Measurements from ENCODE around the gene KANK4.

KANK4 gene

DNA sequence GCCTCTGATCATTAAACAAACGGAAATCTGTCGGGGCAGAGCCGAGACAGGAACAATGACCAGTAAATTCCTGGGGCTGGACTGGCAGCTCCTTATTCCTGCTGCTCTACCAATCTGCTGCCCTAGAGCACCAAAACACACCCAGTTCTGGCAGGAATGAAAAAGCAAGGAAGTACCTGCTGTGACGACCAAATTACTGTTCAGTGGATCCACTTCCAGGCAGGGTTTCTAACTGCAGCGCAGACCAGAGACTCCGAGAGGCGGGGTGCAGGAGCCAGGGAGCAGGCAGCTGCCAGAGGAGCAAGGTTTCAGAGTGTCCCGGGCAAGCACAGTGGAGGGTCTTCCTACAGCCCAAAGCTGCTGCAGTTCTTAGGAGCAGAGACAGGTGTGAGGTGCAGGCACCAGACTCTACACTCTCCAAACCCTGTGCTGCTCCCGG, 32.4 kb downstream of the KANK4 start:
- Mint-ChIP-seq H3K36me3 (ENCODE audit: insufficient read depth) (no peaks in the 10 kb centered on the region), H3K9me3 (no peaks in the 10 kb centered on the region), H3K4me3 (no peak overlapping the region), H3K4me1 (no peaks in the 10 kb centered on the region), H3K27ac (ENCODE audit: low read depth) (no peak overlapping the region), H3K27me3 (peaks cover 72% of the 10 kb centered on the region)
- ATAC-seq (replicated peaks; ENCODE audit: extremely low read depth, poor library complexity, severe bottlenecking), result no peak
- no peak for DNase-seq (ENCODE audit: low spot score in 2 of 2)

- peaks cover 67% of the 10 kb centered on the region for H3K27me3 Mint-ChIP-seq
- DNase-seq (ENCODE audit: low spot score in 2 of 2), result no peak
- no peak overlapping the region for H3K27ac Mint-ChIP-seq (ENCODE audit: low read depth)
- no peaks in the 10 kb centered on the region for H3K4me1 Mint-ChIP-seq
- H3K9me3 Mint-ChIP-seq, result no peaks in the 10 kb centered on the region
- no peak for ATAC-seq (replicated peaks; ENCODE audit: extremely low read depth, poor library complexity, severe bottlenecking)
- no peak overlapping the region for H3K4me3 Mint-ChIP-seq
- H3K36me3 Mint-ChIP-seq (ENCODE audit: insufficient read depth), result no peaks in the 10 kb centered on the region
Observed at GRCh38 chr1:62285984-62286785, 33.0 kb downstream of the KANK4 start.

DNA sequence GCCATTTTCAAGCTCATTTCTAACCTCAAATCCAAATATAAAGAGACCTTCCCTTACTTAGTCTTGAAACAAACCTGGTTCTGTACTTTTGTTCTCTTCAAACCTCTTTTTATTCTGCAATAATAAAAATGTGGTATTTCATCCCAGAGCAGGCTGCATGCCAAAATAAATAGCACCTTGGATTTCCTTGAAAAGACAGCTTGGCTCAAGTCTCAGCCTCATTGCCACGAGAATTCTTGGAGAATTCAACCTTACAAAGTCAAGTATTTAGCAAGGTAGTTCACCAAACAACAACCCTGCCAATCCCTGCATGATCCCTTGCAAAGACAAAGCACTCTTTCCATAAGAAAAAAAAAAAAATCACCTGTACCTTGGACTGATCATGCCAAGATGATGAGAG, 33.8 kb downstream of the KANK4 start:
- Mint-ChIP-seq H3K27me3 (peaks cover 65% of the 10 kb centered on the region), H3K36me3 (ENCODE audit: insufficient read depth) (no peaks in the 10 kb centered on the region), H3K4me1 (no peaks in the 10 kb centered on the region), H3K4me3 (no peak overlapping the region), H3K27ac (ENCODE audit: low read depth) (no peak overlapping the region), H3K9me3 (no peaks in the 10 kb centered on the region)
- DNase-seq (ENCODE audit: low spot score in 2 of 2) (no peak), ATAC-seq (replicated peaks; ENCODE audit: extremely low read depth, poor library complexity, severe bottlenecking) (no peak)

DNA sequence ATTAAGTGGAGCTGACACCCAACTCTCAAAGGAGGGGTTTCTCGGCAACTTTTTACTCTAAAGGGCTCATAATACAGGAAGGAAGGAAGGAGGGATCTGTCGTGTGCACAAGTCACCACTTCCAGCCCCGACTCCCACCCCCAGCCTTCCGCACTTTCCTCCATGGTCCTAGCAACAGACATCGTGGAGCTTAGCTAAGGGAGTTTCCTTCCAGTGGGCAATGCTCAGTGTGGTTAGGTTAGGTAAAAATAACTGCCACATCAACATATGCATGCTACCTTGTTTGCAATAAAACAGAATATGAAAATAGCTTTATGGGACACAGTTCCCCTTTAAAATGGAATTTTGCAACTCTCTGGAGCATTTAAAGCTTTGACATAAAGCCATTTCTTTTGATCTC, 35.2 kb downstream of the KANK4 start:
- no peaks in the 10 kb centered on the region for H3K9me3 Mint-ChIP-seq
- H3K27me3 Mint-ChIP-seq, result peaks cover 77% of the 10 kb centered on the region
- H3K27ac Mint-ChIP-seq (ENCODE audit: low read depth), result no peak overlapping the region
- DNase-seq (ENCODE audit: low spot score in 2 of 2) (no peak), ATAC-seq (replicated peaks; ENCODE audit: extremely low read depth, poor library complexity, severe bottlenecking) (no peak)
- no peaks in the 10 kb centered on the region for H3K36me3 Mint-ChIP-seq (ENCODE audit: insufficient read depth)
- no peaks in the 10 kb centered on the region for H3K4me1 Mint-ChIP-seq
- no peak overlapping the region for H3K4me3 Mint-ChIP-seq

DNA sequence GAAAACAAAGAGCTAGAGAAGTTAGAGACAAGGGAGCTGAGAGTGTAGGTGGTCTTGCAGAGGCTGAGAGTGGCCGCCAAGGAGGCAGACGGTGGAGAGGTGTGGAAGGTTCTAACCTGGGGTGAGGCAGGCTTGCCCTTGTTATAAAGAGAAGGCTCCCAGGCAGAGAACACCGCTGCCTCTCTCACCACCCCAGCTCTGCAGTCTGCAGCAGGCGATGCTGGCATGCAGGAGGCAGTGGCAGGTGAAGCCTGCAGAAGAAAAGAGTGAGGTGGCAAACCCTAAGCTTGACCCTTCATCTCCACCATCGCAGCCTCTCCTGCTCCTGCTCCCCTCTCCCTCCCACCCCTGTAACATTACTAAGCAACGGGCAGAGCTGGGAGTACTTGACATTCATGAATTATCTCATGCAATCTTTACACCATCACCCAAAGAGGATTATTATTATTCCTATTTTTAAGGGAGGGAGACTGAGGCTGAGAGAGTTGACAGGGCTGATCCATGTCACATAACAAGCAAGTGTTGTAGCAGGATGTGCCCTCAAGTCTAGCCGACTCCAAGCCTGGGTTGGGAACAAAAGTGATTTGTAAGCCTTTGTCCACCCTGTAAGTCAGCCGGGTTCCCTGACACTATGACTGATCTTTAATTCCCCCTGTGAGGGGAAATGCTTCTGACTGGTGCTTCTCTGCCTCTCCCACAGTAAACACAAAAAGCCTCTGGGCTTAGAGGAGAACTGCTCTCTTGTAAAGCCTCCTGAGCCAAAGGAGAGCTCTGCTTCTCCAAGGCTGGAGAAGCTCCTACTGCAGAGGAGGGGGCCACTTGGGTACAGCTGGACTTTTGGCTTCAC, 36.1 kb downstream of the KANK4 start:
- no peak for DNase-seq (ENCODE audit: low spot score in 2 of 2)
- Mint-ChIP-seq H3K4me3 (no peak overlapping the region), H3K27me3 (peaks cover 74% of the 10 kb centered on the region), H3K4me1 (no peaks in the 10 kb centered on the region), H3K27ac (ENCODE audit: low read depth) (no peak overlapping the region), H3K9me3 (no peaks in the 10 kb centered on the region), H3K36me3 (ENCODE audit: insufficient read depth) (no peaks in the 10 kb centered on the region)
- no peak for ATAC-seq (replicated peaks; ENCODE audit: extremely low read depth, poor library complexity, severe bottlenecking)

DNA sequence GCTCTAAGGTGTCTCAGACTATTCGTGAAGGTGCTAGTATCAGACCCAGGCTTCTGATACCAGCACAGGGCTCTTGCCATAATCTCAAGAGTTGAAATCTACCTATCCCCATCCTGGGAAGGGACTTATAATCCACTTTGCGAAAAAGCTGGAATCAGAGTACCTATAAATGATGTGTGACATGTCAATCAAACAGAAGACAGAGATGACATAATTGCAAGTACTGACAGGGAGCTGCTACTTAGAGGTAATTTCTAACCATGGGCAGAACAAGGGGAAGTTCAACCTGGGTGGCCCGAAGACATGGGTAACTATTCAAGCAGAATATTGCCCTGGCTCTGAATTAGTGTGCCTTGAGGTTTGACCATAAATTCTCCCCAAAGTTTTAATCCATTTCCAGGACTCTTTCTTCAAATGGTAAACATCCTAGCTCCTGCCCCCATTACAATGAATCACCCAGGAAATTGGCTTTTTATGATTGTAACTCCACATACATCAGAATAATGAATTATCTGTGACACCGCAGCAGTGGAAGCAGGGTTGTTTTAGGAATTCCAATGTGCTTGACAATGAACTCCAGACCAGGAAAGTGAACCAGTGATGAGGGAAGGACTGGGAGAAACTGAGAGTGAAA, 37.2 kb downstream of the KANK4 start:
- ATAC-seq (replicated peaks; ENCODE audit: extremely low read depth, poor library complexity, severe bottlenecking) (no peak), DNase-seq (ENCODE audit: low spot score in 2 of 2) (no peak)
- no peak overlapping the region for H3K27ac Mint-ChIP-seq (ENCODE audit: low read depth)
- no peaks in the 10 kb centered on the region for H3K4me1 Mint-ChIP-seq
- no peak overlapping the region for H3K4me3 Mint-ChIP-seq
- peaks cover 5% of the 10 kb centered on the region for H3K9me3 Mint-ChIP-seq
- peaks cover 69% of the 10 kb centered on the region for H3K27me3 Mint-ChIP-seq
- no peaks in the 10 kb centered on the region for H3K36me3 Mint-ChIP-seq (ENCODE audit: insufficient read depth)

- Mint-ChIP-seq H3K9me3 (peaks cover 5% of the 10 kb centered on the region), H3K27me3 (peaks cover 58% of the 10 kb centered on the region), H3K27ac (ENCODE audit: low read depth) (no peak overlapping the region), H3K4me1 (no peaks in the 10 kb centered on the region), H3K36me3 (ENCODE audit: insufficient read depth) (no peaks in the 10 kb centered on the region), H3K4me3 (no peak overlapping the region)
- ATAC-seq (replicated peaks; ENCODE audit: extremely low read depth, poor library complexity, severe bottlenecking) (no peak), DNase-seq (ENCODE audit: low spot score in 2 of 2) (no peak)
Observed at GRCh38 chr1:62280960-62281465, 38.2 kb downstream of the KANK4 start.

- no peaks in the 10 kb centered on the region for H3K4me1 Mint-ChIP-seq
- peaks cover 5% of the 10 kb centered on the region for H3K9me3 Mint-ChIP-seq
- H3K4me3 Mint-ChIP-seq, result no peak overlapping the region
- no peak for DNase-seq (ENCODE audit: low spot score in 2 of 2)
- no peak for ATAC-seq (replicated peaks; ENCODE audit: extremely low read depth, poor library complexity, severe bottlenecking)
- peaks cover 50% of the 10 kb centered on the region for H3K27me3 Mint-ChIP-seq
- H3K27ac Mint-ChIP-seq (ENCODE audit: low read depth), result no peak overlapping the region
- H3K36me3 Mint-ChIP-seq (ENCODE audit: insufficient read depth), result no peaks in the 10 kb centered on the region
Observed at GRCh38 chr1:62280150-62280549, 39.1 kb downstream of the KANK4 start.

GRCh38 chr1:62276791-62277190, 42.4 kb downstream of the KANK4 start:
- no peak for DNase-seq (ENCODE audit: low spot score in 2 of 2)
- no peak for ATAC-seq (replicated peaks; ENCODE audit: extremely low read depth, poor library complexity, severe bottlenecking)
- H3K36me3 Mint-ChIP-seq (ENCODE audit: insufficient read depth), result no peaks in the 10 kb centered on the region
- H3K9me3 Mint-ChIP-seq, result peaks cover 5% of the 10 kb centered on the region
- no peak overlapping the region for H3K27ac Mint-ChIP-seq (ENCODE audit: low read depth)
- H3K27me3 Mint-ChIP-seq, result peaks cover 30% of the 10 kb centered on the region
- peaks cover 9% of the 10 kb centered on the region for H3K4me1 Mint-ChIP-seq
- no peak overlapping the region for H3K4me3 Mint-ChIP-seq

GRCh38 chr1:62274496-62275485, 44.4 kb downstream of the KANK4 start:
- Mint-ChIP-seq H3K9me3 (peaks cover 5% of the 10 kb centered on the region), H3K36me3 (ENCODE audit: insufficient read depth) (no peaks in the 10 kb centered on the region), H3K4me1 (peaks cover 18% of the 10 kb centered on the region), H3K27me3 (peaks cover 18% of the 10 kb centered on the region), H3K4me3 (no peak overlapping the region), H3K27ac (ENCODE audit: low read depth) (no peak overlapping the region)
- ATAC-seq (replicated peaks; ENCODE audit: extremely low read depth, poor library complexity, severe bottlenecking) (no peak), DNase-seq (ENCODE audit: low spot score in 2 of 2) (no peak)

DNA sequence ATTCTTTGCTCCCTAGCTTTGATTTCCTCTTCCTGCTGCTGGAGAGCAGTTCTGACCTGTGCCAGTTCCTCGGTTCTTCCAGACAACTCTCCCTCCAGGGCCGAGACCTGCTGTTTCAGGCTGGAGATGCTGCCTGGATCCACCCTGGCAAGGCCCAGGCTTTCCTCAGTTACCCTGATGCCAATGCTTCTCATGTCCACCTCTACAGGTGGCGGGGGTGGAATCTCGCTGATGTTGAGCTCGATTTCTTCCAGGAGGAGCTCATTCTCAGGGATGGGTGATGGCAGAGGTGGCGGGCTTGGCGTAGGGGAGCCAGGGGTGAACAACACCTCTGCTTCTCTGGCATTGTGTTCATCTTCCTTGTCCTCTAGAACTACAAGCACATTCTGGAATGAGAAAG, 45.3 kb downstream of the KANK4 start:
- DNase-seq (ENCODE audit: low spot score in 2 of 2) (no peak), ATAC-seq (replicated peaks; ENCODE audit: extremely low read depth, poor library complexity, severe bottlenecking) (no peak)
- peaks cover 18% of the 10 kb centered on the region for H3K4me1 Mint-ChIP-seq
- H3K9me3 Mint-ChIP-seq, result peaks cover 5% of the 10 kb centered on the region
- H3K27ac Mint-ChIP-seq (ENCODE audit: low read depth), result peak overlapping the region; percentile 79
- H3K27me3 Mint-ChIP-seq, result peaks cover 11% of the 10 kb centered on the region
- peak overlapping the region; percentile 36 for H3K4me3 Mint-ChIP-seq
- no peaks in the 10 kb centered on the region for H3K36me3 Mint-ChIP-seq (ENCODE audit: insufficient read depth)
